GM18873 (cell line): Measurements from ENCODE around the gene ADGRA3.

Source experiments
- ATAC-seq: cut with Tn5 transposase; IDR thresholded peaks from one replicate; pipeline ENCODE4 v1.9.1; 2021; ENCODE audit warnings: mild to moderate bottlenecking, moderate library complexity, moderate number of reproducible peaks; ENCODE audit not compliant: unreplicated experiment, low FRiP score

The ADGRA3 gene

DNA sequence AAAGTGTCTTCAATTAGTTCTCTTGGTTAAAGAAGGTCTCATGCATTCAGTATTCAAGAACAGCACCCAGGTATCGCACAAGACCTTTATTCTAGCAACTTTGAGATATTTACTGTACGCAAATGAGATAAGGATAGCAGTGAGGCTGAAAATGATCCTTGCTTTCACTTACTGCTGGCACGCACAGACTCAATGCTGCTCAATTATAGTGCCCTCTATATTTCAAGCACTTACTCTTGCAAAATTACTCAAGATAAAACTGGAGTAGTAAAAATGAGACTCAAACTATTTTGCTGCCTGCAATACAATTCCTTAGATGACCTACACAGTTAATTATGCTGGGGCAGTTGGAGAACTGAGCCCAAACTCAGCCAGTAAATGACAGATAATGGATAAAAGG, 60.9 kb downstream of the ADGRA3 start:
- no peak for ATAC-seq

DNA sequence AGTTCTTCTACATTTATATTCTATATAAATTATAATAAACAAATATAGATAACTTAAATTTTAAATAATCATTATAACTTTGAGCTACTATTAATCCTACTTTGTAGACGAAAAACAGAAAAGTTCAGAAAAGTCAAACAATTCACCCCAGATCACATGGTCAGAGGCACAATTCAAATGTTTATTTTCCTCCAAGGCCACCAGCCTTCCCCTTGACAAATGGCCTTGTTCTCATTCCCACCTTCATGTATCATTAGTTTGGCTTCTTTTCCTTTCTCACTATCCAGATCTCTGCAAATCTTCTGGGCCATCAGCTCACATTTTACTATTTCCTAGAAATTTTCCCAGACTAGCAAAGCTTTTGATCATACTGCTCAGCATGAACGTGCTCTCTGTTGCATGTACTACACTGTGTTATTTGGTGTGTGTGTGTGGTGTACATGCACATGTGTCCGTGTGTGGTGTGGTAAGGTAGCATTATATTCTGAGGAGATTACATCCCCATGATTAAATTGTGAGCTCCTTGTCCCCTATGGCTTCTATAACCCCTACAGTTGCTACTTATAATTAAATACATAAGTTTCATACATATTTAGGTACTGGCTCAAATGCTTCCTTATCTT, 61.5 kb downstream of the ADGRA3 start:
- no peak for ATAC-seq

DNA sequence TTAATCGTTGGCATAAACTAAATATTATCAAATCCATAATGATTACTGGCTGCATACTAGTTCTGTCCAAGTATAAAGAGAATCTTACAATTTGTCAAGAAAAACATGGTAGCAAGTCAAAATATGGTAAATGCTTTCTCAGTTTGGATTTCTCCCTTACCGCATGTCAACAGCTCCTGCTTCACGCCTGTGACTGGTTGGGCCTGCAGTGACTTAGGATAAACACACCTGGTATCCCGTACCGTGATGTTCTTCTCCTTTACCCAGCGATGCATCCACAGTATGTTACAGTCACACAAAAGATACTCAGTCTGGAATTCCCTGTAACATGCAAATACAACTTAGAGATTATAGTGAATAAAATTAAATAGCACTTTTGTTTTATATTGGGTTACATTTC, 71.1 kb downstream of the ADGRA3 start:
- no peak for ATAC-seq

DNA sequence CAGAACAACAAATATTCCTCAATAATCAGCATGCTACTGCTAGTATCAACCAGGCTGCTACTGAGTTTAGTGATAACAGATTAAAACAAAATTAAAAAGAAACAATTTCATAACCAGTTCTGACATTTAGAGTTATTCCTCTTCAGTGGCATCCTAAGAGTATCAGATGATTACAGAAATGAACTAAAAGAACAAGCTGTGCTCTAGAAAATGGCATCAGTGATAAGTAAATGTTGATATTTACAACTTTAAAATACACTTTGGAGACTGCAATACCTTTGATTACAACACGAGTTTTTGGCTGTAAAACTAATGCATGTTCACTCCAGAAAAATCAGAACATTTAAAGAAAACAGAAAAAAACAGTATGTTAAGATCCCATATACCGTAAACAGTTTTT, 72.9 kb downstream of the ADGRA3 start:
- no peak for ATAC-seq

DNA sequence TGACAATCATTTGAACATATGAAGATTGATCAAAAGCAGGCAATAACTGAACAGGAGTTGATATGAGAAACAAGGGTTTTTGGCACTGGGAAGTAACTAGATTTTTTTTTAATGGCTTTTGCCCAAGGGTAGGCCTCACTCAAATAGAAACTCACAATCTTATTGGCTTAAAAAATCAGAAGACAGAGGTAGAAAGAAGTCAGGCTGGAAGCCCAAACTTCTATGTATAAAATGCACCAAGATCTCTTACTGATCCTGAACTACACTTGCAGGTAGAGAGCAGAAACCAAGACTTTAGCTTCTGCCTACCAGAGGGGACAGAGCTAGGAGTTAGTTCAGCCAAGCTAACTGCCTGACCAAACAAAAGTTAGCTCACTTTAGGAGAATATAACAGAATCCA, 74.9 kb downstream of the ADGRA3 start:
- no peak for ATAC-seq

DNA sequence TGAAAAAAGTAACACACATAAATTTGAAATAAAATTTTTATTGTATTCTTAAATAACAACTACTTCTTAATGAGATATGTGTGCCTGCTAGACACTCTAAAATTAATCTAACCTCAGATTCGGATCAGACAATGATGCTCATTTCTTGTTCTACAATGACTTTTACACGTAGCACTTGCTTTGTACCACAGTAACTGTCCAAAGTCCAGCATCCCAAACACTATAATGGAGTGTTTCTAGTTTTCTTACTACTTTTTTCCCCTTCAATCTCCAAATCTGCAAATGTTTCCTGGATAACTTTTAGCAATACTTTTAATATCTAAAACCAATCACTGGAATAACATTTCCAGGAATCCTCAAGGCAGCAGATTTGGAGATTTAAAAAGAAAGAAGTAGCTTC, 75.9 kb downstream of the ADGRA3 start:
- ATAC-seq = no peak

DNA sequence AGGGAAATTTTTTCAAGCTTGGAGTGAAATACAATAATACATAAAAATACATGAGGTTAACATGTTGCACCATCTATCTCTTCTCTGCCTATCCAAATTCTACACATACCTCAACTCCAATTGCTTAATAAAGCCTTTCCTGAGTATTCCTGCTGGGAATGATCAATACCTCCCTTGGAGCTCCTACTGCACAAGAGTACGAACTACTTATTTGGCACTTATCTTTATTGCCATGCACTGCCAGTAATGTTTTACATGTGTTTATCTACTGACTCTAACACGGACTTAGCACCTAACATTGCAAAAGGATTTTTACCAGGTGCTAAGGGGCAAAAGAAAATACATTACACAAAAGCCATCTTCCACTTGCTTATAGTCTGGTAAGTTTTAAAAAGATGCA, 80.2 kb downstream of the ADGRA3 start:
- no peak for ATAC-seq

DNA sequence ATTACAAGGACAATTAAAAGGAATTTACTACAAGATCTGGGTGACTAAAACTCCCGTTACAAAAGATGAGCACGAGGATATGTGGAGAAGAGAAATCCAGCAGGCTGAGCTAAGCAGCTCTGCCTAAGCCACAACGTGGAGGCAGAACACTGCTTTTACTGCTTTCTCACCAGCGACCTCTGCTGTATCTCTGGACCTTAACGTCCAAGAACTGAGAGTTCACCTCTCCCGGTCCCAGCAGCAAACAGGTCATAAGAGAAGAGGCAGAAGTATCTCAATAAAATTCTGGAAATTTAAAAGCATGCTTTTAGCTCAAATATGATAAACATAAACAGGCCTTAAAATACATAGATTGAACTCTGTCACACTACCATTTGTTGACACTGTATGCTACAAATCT, 81.0 kb downstream of the ADGRA3 start:
- no peak for ATAC-seq

DNA sequence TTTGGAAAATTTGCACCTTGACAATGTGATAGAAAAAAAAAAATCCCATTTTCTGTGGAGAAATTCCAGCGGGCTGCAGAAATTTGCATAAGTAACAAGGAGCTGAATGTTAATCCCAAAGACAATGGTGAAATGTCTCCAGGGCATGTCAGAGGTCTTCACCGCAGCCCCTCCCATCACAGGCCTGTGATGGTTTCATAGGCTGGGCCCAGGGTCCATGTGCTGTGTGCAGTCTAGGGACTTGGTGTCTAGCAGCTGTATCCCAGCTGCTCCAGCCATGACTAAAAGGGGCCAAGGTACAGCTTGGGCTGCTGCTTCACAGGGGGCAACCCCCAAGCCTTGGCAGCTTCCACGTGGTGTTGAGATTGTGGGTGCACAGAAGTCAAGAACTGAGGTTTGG, 85.2 kb downstream of the ADGRA3 start:
- ATAC-seq = no peak

DNA sequence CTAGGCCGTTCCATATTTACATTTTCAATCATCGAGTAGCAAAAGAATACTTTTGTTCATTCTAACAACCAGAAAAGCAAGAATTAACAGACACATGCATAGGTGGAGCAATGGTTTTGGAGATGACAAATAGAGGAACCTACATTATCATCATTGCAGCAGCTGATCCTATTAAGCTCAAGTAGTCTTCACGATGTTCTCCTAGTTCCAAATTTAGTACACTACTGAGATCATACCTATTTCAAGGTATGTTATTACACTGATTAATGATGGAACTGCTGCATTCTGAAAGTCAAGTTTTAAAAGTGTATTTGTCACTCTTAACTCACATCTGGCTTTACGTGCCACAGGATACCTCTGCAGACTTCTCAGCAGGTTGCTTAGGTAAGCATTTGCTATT, 87.4 kb downstream of the ADGRA3 start:
- ATAC-seq = no peak

DNA sequence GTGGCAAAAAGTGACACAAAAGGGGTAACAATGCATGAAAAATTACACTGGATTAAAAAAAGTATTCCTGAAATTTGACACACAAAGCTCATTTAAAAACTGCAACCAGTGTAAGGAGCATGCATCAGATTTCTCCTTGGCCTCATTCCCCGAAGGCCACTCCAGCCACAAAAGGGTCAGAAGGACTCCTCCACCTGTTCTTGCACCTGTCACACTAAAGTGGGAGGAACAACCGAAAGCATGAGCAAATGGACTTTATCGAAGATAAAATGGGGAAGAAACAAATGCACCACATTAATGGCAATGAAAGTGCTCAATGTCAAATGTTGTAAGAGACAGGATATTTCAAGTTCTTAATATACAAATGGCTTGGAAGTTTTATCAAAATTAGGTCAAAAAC, 88.2 kb downstream of the ADGRA3 start:
- no peak for ATAC-seq

DNA sequence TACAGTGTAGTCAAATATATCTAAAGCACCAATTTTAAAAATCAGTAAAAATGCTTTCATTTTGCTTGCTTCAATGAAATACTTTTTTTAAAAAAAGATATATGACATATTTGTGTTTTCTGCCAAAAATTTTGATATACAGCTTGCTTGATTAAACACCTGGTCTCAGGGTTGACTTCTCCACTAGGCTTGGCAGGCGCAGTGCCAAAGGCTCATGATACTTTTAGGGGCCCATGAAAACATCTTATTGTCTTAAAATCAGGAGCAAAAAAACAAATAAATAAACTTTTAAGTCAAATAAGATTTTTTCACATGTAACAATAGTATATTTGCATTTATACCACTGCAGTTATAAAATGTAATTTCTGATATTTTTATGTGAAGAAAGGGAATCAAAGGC, 95.6 kb downstream of the ADGRA3 start:
- ATAC-seq = no peak

DNA sequence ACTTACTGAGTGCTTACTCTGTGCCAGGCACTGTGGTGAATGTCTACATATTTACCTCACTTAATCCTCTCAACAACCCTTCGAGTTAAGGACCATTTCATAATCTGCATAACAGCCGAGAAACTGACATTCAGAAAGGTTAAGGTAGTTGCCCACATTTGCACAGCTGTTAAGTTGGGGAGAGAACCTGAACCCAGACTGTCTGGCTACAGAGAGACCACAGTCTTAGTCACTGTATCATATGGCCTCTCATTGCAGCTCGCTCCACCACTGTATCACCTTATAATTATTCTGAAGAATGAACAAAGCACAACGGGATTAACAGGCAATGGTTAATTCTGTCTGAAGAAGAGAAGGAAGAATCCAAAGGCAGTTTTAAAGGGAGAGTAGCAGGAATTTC, 98.5 kb downstream of the ADGRA3 start:
- ATAC-seq = no peak

DNA sequence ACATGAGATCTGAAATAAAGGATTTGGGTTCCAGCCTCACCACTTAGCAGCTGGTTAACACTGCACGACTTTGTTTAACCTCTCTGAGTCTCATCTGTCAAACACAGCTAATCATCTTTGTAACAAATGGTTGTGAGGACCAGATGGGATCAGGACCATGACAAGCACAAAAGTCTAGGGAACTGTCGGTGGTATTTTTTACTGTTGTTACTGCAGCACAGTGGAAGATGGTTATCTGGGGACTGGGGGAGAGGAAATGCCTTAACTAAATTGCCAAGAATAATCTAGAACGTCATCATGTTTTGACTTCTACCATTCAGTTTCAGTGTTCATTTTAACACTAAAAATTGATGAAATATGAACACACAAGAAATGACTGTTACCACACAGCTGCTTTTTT, 99.5 kb downstream of the ADGRA3 start:
- ATAC-seq = no peak

DNA sequence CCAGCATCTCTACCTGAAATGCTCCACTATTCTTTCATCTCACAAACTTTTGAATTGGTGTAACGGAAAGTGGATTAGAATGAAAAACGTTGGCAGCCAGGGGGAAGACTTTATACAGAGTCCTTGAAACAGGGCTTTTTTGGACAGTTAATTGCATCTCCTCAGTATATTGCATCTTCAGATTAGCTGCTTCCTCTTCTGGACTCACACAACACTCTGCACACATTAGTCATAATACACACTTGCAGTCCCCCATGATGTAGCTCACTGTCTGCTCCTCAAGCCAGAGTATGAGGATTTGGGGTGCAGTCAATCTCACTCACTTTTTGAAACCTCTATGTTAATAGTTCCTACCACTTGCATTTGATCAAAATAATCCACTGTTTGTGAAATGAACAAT, 101.0 kb downstream of the ADGRA3 start:
- ATAC-seq = no peak

DNA sequence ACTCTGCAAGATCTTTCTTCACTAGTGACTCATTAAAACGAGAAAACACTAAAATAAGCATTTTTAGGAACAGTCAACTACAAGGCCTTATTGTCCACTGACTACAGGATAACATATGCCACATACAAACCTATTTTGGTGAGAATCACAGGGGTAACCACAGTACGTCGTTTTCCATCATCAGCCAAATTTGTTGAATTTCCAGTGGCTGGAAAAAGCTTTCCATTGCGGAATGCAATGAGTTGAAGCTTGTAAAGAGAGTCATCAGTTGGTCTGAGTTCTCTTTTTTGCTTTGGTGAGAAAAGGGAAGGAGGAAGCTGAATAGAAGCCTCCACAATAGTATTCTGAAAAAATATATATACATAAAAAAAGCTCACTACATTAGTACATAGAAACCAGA, 102.4 kb downstream of the ADGRA3 start:
- ATAC-seq = no peak

DNA sequence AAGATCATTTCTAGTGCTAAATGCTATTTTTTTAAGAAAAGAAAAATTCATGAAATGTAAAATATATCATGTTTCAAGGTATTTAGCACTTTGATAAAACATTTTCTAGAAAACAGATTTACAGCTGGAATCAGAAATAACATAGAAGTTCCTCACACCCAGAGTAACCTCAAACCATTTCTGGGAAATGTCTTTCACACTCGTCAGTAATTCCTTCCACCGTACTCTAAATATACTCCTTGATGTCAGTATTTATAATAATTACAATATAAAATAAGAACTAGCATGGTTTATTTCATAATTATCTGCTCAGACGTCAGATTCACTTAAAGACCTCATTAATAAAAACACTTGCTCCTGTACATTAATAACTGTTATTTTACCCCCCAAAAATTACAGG, 103.9 kb downstream of the ADGRA3 start:
- ATAC-seq = no peak

DNA sequence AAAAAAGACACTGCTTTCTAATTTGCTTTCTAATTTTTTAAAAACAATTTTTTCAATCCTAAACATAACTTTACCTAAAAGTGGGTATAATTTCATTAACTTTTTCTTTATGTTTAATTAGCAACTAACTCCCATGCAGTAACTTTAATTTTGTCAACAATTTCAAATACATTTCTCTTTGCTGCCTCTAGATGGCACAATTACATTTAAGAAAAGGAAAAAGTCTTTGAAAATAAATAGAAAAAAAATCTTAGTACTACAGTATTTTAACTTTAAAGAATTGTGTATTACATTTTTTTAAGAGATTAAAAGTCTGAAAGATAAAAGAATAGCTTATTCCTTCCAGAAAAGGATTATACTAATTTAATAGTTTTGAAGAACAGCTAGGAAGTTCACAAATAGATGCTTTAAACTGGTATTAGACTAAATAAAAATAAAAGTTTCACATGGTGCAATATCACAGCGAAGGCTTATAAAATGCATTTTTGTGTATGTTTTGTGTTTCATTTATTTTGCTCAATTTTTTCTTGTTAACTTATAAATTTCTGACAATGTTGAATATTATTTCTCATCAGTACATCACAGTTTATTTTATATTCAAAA, 105.1 kb downstream of the ADGRA3 start:
- ATAC-seq = no peak

DNA sequence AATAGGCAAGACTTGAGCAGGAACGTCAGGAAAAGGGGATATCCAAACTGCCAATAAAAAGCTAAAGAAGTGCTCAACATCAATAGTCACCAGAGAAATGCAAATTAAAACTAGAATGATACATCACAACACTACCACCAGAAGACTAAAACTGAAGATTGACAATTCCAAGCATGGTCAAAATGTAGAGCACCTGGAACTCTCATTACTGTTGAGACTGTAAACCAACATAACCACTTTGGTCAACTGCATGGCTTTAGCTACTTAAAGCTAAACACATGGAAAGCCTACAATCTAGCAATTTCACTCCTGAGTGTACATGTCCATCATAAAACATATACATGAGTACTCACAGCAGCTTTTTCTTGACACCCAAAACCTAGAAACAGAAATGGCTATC, 107.4 kb downstream of the ADGRA3 start:
- ATAC-seq = no peak

DNA sequence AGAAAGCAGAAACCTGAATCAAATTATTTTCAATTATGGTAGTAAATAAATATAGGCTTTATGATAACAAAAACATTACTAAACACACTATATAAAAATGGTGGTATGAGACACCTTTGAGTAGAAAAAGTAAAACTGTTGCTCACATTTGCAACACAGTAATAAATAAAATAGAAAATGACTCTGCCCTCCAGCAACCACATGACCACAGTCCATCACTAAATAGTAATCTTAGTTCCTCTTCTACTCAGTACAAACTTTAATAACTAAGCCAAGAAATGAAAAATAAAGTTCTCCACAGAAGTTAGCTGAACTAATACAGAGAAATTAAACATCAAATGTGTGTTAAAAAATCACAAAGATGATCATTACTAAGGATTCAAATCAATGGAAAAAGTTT, 108.5 kb downstream of the ADGRA3 start:
- no peak for ATAC-seq

DNA sequence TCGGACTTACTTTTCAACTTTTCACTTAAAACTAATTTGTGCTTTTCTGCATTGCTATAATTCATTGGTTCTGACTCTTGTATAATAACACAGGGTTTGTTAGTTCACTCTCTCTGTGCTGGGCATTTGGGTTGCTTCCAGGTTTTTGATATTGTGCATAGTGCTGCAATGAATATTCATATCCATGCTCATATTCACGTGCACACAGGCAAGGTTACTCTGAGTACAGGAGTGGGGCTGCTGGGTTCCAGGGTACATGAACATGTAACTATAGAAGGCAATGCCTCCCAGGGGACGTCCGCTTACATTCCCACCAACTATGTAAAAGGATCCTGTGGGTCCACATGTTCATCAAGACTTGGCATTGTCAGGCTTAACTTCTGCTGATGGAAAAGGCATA, 117.2 kb downstream of the ADGRA3 start:
- no peak for ATAC-seq

DNA sequence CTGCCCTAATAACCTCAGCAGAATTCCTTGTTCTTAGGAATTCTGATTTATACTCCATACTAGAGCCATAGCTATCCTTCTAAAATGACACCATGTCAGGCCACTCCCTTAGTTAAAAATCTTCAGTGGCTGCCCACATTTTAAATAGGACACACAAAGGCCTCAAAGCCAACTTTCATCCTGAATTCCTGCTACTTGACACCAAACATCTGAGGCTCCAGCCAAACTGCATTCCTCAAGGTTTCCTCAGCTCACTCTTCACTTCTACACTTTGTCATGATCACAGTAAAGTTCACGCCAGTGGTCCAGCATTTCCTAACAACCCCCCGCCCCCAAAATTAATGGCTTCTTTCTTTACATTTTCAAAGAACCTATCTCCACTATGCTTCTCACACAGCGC, 124.3 kb downstream of the ADGRA3 start:
- no peak for ATAC-seq
